C4-2B (cell line): ENCODE measurements around the gene DLK2.

Source experiments
- H3K27ac ChIP-seq: fragments of 450-650 bp; 2 replicates; pipeline ENCODE4 v1.5.1; 2017
- ZFX ChIP-seq: fragments of 450-650 bp; IDR thresholded peaks from 2 replicates; pipeline ENCODE4 v1.6.1; 2017
- TF ChIP-seq, protein P1 (sequence below): fragments of 450-650 bp; conservative IDR thresholded peaks from 2 replicates; pipeline ENCODE4 v1.5.1; 2017; ENCODE audit warnings: mild to moderate bottlenecking

The DLK2 gene

DNA sequence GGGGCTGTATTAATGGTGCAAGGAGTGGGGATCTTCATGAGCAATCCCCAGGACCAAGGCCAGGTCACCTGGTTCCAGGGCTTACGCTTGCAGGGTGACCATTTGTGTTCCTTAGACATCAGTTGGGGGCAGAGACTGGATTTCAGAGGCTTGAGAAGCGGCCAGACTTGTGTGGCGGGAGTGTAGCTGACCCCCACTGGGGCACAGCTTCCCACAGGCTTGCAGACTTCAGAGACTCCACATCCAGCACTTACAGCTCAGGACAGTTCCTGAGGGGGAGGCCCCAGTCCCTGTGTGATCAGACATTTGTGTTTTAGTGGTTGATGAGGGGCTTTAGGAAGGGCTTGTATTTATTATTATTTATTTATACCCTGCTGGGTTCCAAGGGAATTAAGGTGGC lies 37.3 kb upstream of the DLK2 start:
- TF ChIP-seq ZFX = no peak
- TF ChIP-seq, protein P1, sequence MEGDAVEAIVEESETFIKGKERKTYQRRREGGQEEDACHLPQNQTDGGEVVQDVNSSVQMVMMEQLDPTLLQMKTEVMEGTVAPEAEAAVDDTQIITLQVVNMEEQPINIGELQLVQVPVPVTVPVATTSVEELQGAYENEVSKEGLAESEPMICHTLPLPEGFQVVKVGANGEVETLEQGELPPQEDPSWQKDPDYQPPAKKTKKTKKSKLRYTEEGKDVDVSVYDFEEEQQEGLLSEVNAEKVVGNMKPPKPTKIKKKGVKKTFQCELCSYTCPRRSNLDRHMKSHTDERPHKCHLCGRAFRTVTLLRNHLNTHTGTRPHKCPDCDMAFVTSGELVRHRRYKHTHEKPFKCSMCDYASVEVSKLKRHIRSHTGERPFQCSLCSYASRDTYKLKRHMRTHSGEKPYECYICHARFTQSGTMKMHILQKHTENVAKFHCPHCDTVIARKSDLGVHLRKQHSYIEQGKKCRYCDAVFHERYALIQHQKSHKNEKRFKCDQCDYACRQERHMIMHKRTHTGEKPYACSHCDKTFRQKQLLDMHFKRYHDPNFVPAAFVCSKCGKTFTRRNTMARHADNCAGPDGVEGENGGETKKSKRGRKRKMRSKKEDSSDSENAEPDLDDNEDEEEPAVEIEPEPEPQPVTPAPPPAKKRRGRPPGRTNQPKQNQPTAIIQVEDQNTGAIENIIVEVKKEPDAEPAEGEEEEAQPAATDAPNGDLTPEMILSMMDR = no peak
- no peak overlapping the region for H3K27ac ChIP-seq

DNA sequence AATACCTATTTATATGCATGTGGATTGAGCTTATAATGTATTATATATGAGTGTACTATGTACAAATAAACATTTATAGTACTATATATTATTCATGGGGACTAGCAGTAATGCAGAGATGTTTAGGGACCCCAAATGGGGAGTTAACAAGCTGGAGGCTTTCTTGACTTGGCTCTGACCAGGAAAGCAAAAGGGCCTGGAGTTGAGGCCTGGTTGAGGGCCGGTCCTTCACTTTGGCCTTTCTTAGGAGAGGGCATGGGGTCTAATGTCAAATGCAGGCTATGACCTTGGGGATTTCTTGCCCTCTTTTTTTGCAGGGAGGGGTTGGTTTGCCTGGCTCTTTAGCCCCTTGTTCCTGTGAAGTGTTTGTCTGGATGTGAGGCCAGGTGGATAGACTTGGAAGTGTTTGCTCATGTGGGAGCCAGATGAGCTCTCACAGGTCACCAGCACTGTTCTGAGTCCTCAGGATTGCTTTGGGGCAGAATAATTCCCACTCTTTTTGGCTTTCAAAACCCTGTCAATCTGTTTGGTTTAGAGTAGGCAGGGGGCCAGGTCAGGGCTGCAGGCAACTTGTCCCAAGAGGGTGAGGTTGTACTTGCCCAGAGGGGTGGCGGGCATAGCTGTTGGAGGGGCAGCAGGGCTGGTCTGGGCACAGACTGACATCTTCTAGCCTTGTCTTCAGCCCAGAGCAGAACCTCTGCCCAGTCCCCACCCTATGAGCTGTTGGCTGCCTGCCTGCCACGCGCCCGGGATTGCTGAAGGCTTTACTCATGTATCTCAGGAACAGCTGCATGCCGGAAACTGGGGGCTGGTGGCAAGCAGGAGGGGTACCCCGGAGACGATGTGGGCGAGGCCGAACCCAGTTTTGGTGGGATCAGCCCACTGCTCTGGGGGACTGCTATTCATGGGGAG lies 36.7 kb upstream of the DLK2 start:
- H3K27ac ChIP-seq = no peak overlapping the region
- TF ChIP-seq, protein P1 = no peak
- no peak for TF ChIP-seq ZFX

DNA sequence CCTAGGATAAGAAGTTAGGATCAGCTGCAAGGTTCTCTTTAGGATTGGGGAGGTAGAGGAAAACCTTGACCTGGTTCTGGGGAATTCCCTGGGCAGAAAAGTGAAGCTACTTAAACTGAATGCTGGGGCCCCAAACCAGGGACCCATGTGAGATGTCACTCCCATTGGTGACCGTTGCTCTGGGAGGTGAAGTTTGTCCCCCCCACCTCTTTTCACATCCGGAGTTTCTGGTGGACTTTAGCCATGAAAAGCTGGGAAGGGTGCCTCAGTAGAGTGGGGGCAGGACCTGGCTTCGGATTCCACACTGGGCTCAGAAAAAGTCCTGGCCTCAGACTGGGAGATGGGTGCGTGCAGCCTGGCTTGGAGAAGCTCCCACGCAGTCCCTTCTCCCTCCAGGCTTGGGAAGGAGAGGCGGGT lies 35.2 kb upstream of the DLK2 start:
- TF ChIP-seq ZFX = no peak
- TF ChIP-seq, protein P1 = no peak
- H3K27ac ChIP-seq = no peak overlapping the region

DNA sequence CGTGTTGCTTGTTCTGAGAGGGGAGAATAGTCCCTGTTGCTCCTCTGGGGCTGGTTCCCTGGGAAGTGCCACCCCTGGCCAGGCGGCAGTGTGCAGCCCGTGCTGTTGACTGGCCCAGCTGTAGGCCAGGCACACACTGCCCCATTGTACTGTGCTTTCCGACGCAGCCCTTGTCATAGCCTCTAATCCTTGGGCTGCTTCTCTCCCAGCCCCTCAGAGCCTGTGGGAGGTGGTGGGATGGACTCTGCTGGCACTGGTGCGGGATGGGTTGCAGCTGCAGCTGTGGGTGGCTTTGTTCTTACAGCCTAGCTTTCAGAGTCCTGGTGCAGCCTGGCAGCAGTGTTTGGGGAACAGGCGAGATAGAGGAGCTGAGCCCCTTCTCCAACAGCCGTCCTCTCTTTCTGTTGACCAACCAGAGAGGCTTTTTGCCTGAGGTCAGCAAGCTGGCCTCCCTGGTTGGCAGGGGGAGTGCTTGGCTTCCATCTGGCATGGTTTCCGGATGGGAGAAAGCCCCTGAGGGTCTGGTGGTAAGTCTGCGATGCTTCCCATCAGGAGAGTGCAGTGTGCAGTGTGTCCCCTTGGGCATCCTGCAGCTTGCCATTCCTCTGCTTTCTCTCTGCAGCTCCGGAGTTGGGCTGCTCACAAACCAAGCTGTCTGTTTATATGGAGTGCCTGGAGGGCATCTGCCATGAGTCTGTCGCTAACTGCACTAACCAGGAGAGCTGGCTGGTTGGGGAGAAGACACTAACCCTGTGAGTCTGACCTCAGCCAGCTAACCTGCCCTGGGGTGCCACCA lies 34.1 kb upstream of the DLK2 start:
- no peak for TF ChIP-seq ZFX
- TF ChIP-seq, protein P1 = no peak
- H3K27ac ChIP-seq = no peak overlapping the region

DNA sequence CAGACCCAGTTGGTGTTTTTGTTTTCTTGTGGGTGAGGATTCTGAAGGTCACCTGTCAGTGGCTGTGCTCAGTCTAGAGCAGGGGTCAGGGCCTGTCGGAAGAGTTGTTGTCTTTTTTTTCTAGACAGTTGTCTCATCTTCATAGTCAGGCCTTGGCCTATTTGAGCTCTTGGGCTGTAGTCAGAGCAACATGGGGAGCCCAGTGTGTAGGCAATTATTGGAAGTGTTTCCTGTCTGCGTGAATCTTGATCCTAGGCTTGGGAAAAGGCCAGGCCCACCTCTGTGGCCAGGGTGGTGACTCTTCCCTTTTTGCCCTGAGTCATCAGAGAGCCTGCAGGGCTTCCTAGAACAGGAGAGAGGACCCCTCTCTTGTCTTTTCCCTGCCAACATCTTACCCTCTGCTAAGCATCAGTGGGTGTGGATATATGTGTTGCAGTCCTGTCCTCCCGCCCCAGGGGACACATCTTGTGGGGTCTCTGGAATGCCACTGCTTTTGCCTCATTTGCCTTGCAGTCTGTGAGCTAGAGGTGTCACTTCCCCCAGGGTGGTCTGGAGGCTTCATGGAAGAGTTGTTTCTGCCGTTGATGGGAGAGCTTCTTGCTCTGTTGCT lies 33.4 kb upstream of the DLK2 start:
- no peak for TF ChIP-seq ZFX
- TF ChIP-seq, protein P1 = no peak
- H3K27ac ChIP-seq = no peak overlapping the region

DNA sequence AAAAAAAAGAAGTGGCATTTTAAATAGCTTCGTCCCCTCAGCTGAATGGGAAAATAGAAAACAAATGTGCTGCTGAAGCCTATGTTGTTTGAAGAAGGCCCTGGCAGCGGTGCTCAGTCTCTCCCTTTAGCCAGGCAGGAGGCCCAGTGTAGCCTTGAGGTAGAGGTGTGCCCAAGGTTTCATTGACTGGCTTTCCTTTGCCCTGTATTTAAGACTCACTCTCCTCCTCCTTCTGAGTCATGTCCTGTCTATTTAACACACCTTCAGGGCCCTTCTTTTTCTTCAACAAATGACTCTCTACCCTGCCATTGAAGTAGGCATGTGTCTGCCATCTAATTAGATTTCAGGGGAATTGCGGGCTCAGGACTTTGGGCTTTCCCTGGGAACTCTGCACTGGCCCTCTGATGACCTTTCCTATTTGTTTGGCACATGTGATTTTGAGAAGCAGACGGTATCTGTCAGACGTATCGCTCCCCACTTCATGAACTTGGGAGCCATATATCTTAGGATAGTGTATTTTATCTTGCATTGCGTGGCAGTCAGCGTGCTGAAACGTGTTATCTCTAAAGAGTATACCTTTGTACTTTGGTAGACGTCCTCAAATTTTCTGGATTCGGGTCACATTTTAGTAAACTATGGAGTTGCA lies 26.4 kb upstream of the DLK2 start:
- TF ChIP-seq, protein P1 = no peak
- no peak for TF ChIP-seq ZFX
- no peak overlapping the region for H3K27ac ChIP-seq
